ENCODE results near the gene SCYGR1.

Gene SCYGR1

GRCh38 chr2:227394401-227394800 is 6.7 kb upstream of the SCYGR1 start:
- no CpG with 5 or more reads among the region's 2 CpGs for WGBS (ENCODE audit: extremely low coverage, insufficient coverage, insufficient read length)
- no peak overlapping the region for H3K23ac ChIP-seq (ENCODE audit: low read length)
- H4K91ac ChIP-seq (ENCODE audit: low read depth, low read length) = no peak overlapping the region
- no peaks in the 10 kb centered on the region for H3K27me3 ChIP-seq (ENCODE audit: insufficient read depth, low read length)
- H2AFZ ChIP-seq (ENCODE audit: insufficient read depth, low read length, poor library complexity) = no peak overlapping the region
- no peak overlapping the region for H2BK12ac ChIP-seq (ENCODE audit: low read length)
- H3K4me3 ChIP-seq (ENCODE audit: low read depth, low read length) = no peak overlapping the region
- H3K4ac ChIP-seq (ENCODE audit: low read depth, low read length) = no peak overlapping the region
- H3K9ac ChIP-seq (ENCODE audit: low read length) = no peak overlapping the region
- DNase-seq = no peak
- no peak overlapping the region for H4K12ac ChIP-seq (ENCODE audit: low read depth, low read length)
- H3K4me1 ChIP-seq (ENCODE audit: control insufficient read depth in 1 of 2, insufficient read depth in 2 of 2, low read length in 2 of 2) = peaks cover 2 to 5% of the 10 kb centered on the region in 2 experiments
- H2BK5ac ChIP-seq (ENCODE audit: low read depth, low read length, poor library complexity) = no peak overlapping the region
- H3K27ac ChIP-seq (ENCODE audit: low read depth, low read length) = no peak overlapping the region
- H3K79me1 ChIP-seq (ENCODE audit: low read length) = peaks cover 2% of the 10 kb centered on the region
- no peak overlapping the region for H3K18ac ChIP-seq (ENCODE audit: low read length)
- H4K8ac ChIP-seq (ENCODE audit: low read depth, low read length) = no peak overlapping the region
- no peaks in the 10 kb centered on the region for H3K79me2 ChIP-seq (ENCODE audit: control insufficient read depth, insufficient read depth, low read length, poor library complexity)
- no peak overlapping the region for H2AK5ac ChIP-seq (ENCODE audit: low read length)
- H3K4me2 ChIP-seq (ENCODE audit: low read length) = no peak overlapping the region
- H3K9me3 ChIP-seq (ENCODE audit: insufficient read depth, low read depth, low read length) = no peaks in the 10 kb centered on the region
- no peak overlapping the region for H3K14ac ChIP-seq (ENCODE audit: low read length)
- no peaks in the 10 kb centered on the region for H3K36me3 ChIP-seq (ENCODE audit: control insufficient read depth in 1 of 2, insufficient read depth in 2 of 2, low read length in 2 of 2)
- no peak overlapping the region for H2BK120ac ChIP-seq (ENCODE audit: insufficient read depth, low read length, poor library complexity)

GRCh38 chr2:227390468-227391256 is 2.9 kb upstream of the SCYGR1 start:
- Histone ChIP-seq H4K91ac (ENCODE audit: low read depth, low read length) (no peak overlapping the region), H3K79me1 (ENCODE audit: low read length) (peaks cover 2% of the 10 kb centered on the region), H3K36me3 (ENCODE audit: control insufficient read depth in 1 of 2, insufficient read depth in 2 of 2, low read length in 2 of 2) (no peaks in the 10 kb centered on the region), H3K79me2 (ENCODE audit: control insufficient read depth, insufficient read depth, low read length, poor library complexity) (no peaks in the 10 kb centered on the region), H3K9me3 (ENCODE audit: insufficient read depth, low read depth, low read length) (no peaks in the 10 kb centered on the region), H3K9ac (ENCODE audit: low read length) (peak overlapping the region; percentile 12), H3K18ac (ENCODE audit: low read length) (no peak overlapping the region), H3K14ac (ENCODE audit: low read length) (no peak overlapping the region), H2AFZ (ENCODE audit: insufficient read depth, low read length, poor library complexity) (no peak overlapping the region), H2BK5ac (ENCODE audit: low read depth, low read length, poor library complexity) (no peak overlapping the region), H3K4me1 (ENCODE audit: control insufficient read depth in 1 of 2, insufficient read depth in 2 of 2, low read length in 2 of 2) (peaks cover 2 to 3% of the 10 kb centered on the region in 2 experiments), H4K8ac (ENCODE audit: low read depth, low read length) (no peak overlapping the region), H3K27ac (ENCODE audit: low read depth, low read length) (no peak overlapping the region), H2BK12ac (ENCODE audit: low read length) (no peak overlapping the region), H2AK5ac (ENCODE audit: low read length) (no peak overlapping the region), H4K12ac (ENCODE audit: low read depth, low read length) (no peak overlapping the region), H3K23ac (ENCODE audit: low read length) (no peak overlapping the region), H3K4me2 (ENCODE audit: low read length) (no peak overlapping the region), H3K4me3 (ENCODE audit: low read depth, low read length) (no peak overlapping the region), H3K27me3 (ENCODE audit: insufficient read depth, low read length) (no peaks in the 10 kb centered on the region), H2BK120ac (ENCODE audit: insufficient read depth, low read length, poor library complexity) (no peak overlapping the region), H3K4ac (ENCODE audit: low read depth, low read length) (no peak overlapping the region)
- WGBS (ENCODE audit: extremely low coverage, insufficient coverage, insufficient read length) = no CpG with 5 or more reads among the region's 17 CpGs
- peak; percentile 38 to 47 for DNase-seq

- H3K36me3 ChIP-seq (ENCODE audit: control insufficient read depth in 1 of 2, insufficient read depth in 2 of 2, low read length in 2 of 2) = no peaks in the 10 kb centered on the region
- peaks cover 2 to 3% of the 10 kb centered on the region in 2 experiments for H3K4me1 ChIP-seq (ENCODE audit: control insufficient read depth in 1 of 2, insufficient read depth in 2 of 2, low read length in 2 of 2)
- no peak overlapping the region for H2AK5ac ChIP-seq (ENCODE audit: low read length)
- H3K14ac ChIP-seq (ENCODE audit: low read length) = no peak overlapping the region
- no peak overlapping the region for H3K4ac ChIP-seq (ENCODE audit: low read depth, low read length)
- H3K27me3 ChIP-seq (ENCODE audit: insufficient read depth, low read length) = no peaks in the 10 kb centered on the region
- no peak overlapping the region for H4K91ac ChIP-seq (ENCODE audit: low read depth, low read length)
- H2BK12ac ChIP-seq (ENCODE audit: low read length) = no peak overlapping the region
- no peak overlapping the region for H3K23ac ChIP-seq (ENCODE audit: low read length)
- no peak overlapping the region for H4K8ac ChIP-seq (ENCODE audit: low read depth, low read length)
- no peak overlapping the region for H3K4me2 ChIP-seq (ENCODE audit: low read length)
- H4K12ac ChIP-seq (ENCODE audit: low read depth, low read length) = no peak overlapping the region
- no peaks in the 10 kb centered on the region for H3K79me2 ChIP-seq (ENCODE audit: control insufficient read depth, insufficient read depth, low read length, poor library complexity)
- H2AFZ ChIP-seq (ENCODE audit: insufficient read depth, low read length, poor library complexity) = no peak overlapping the region
- H3K4me3 ChIP-seq (ENCODE audit: low read depth, low read length) = no peak overlapping the region
- no peak overlapping the region for H2BK120ac ChIP-seq (ENCODE audit: insufficient read depth, low read length, poor library complexity)
- no CpG with 5 or more reads among the region's 7 CpGs for WGBS (ENCODE audit: extremely low coverage, insufficient coverage, insufficient read length)
- no peak for DNase-seq
- H3K27ac ChIP-seq (ENCODE audit: low read depth, low read length) = no peak overlapping the region
- H3K9me3 ChIP-seq (ENCODE audit: insufficient read depth, low read depth, low read length) = no peaks in the 10 kb centered on the region
- H2BK5ac ChIP-seq (ENCODE audit: low read depth, low read length, poor library complexity) = no peak overlapping the region
- no peak overlapping the region for H3K18ac ChIP-seq (ENCODE audit: low read length)
- no peak overlapping the region for H3K9ac ChIP-seq (ENCODE audit: low read length)
- H3K79me1 ChIP-seq (ENCODE audit: low read length) = peaks cover 2% of the 10 kb centered on the region
Observed at GRCh38 chr2:227389661-227390060, 1.9 kb upstream of the SCYGR1 start.

GRCh38 chr2:227389231-227389630 is 1.5 kb upstream of the SCYGR1 start:
- H3K14ac ChIP-seq (ENCODE audit: low read length) = no peak overlapping the region
- no peak overlapping the region for H3K18ac ChIP-seq (ENCODE audit: low read length)
- H3K4ac ChIP-seq (ENCODE audit: low read depth, low read length) = no peak overlapping the region
- DNase-seq = no peak
- H3K23ac ChIP-seq (ENCODE audit: low read length) = no peak overlapping the region
- H2BK12ac ChIP-seq (ENCODE audit: low read length) = no peak overlapping the region
- H2BK5ac ChIP-seq (ENCODE audit: low read depth, low read length, poor library complexity) = no peak overlapping the region
- WGBS (ENCODE audit: extremely low coverage, insufficient coverage, insufficient read length) = no CpG with 5 or more reads among the region's 3 CpGs
- H4K8ac ChIP-seq (ENCODE audit: low read depth, low read length) = no peak overlapping the region
- peaks cover 2% of the 10 kb centered on the region for H3K79me1 ChIP-seq (ENCODE audit: low read length)
- H2BK120ac ChIP-seq (ENCODE audit: insufficient read depth, low read length, poor library complexity) = no peak overlapping the region
- no peak overlapping the region for H4K12ac ChIP-seq (ENCODE audit: low read depth, low read length)
- no peak overlapping the region for H3K4me3 ChIP-seq (ENCODE audit: low read depth, low read length)
- H3K79me2 ChIP-seq (ENCODE audit: control insufficient read depth, insufficient read depth, low read length, poor library complexity) = no peaks in the 10 kb centered on the region
- no peaks in the 10 kb centered on the region for H3K36me3 ChIP-seq (ENCODE audit: control insufficient read depth in 1 of 2, insufficient read depth in 2 of 2, low read length in 2 of 2)
- peaks cover 2 to 3% of the 10 kb centered on the region in 2 experiments for H3K4me1 ChIP-seq (ENCODE audit: control insufficient read depth in 1 of 2, insufficient read depth in 2 of 2, low read length in 2 of 2)
- no peak overlapping the region for H2AFZ ChIP-seq (ENCODE audit: insufficient read depth, low read length, poor library complexity)
- H2AK5ac ChIP-seq (ENCODE audit: low read length) = no peak overlapping the region
- H3K27me3 ChIP-seq (ENCODE audit: insufficient read depth, low read length) = no peaks in the 10 kb centered on the region
- no peaks in the 10 kb centered on the region for H3K9me3 ChIP-seq (ENCODE audit: insufficient read depth, low read depth, low read length)
- H4K91ac ChIP-seq (ENCODE audit: low read depth, low read length) = no peak overlapping the region
- H3K9ac ChIP-seq (ENCODE audit: low read length) = no peak overlapping the region
- no peak overlapping the region for H3K4me2 ChIP-seq (ENCODE audit: low read length)
- no peak overlapping the region for H3K27ac ChIP-seq (ENCODE audit: low read depth, low read length)

Data from trophoblast cell (in vitro differentiated cells and primary cell).